Skeletal muscle tissue (tissue), 4 donors: ENCODE results near the gene IMMP2L. TPM values are rescaled to one million over a fixed set of nuclear protein-coding genes. Genes with fewer than 3 reads are reported as not detected.

Source experiments
- H3K27ac ChIP-seq: one replicate; pipeline ENCODE4 v1.7.0; 2013; ENCODE audit warnings: mild to moderate bottlenecking, low read depth, low read length, inconsistent platforms
- H3K27me3 ChIP-seq, 3 donors: one replicate each; pipeline ENCODE4 v1.7.0; 2013; ENCODE audit warnings: low read length in 3 of 3; ENCODE audit not compliant: control insufficient read depth in 3 of 3, insufficient read depth in 3 of 3
- H3K36me3 ChIP-seq, 3 donors: one replicate each; pipeline ENCODE4 v1.7.0; 2013; ENCODE audit warnings: low read length in 3 of 3; ENCODE audit not compliant: control insufficient read depth in 3 of 3, insufficient read depth in 3 of 3
- H3K4me1 ChIP-seq, 3 donors: one replicate each; pipeline ENCODE4 v1.7.0; 2013; ENCODE audit warnings: low read length in 3 of 3, mild to moderate bottlenecking in 3 of 3; ENCODE audit not compliant: control insufficient read depth in 3 of 3, insufficient read depth in 3 of 3
- H3K4me3 ChIP-seq, 3 donors: one replicate each; pipeline ENCODE4 v1.7.0; 2013; ENCODE audit warnings: low read length in 3 of 3
- H3K9ac ChIP-seq, 3 donors: one replicate each; pipeline ENCODE4 v1.7.0; 2013; ENCODE audit warnings: low read length in 3 of 3, mild to moderate bottlenecking in 3 of 3, moderate library complexity in 2 of 3, low read depth in 1 of 3
- H3K9me3 ChIP-seq, 3 donors: one replicate each; pipeline ENCODE4 v1.7.0; 2013; ENCODE audit warnings: low read length in 3 of 3; ENCODE audit not compliant: control insufficient read depth in 3 of 3
- total RNA-seq: library from RNA; depleted of rRNA; stranded (reverse); fragments of >200 nt; gene quantifications from one replicate; pipeline ENCODE4 v1.2.3, GENCODE V29; 2014
- donor health status: Osteomylitis.

IMMP2L gene
- total RNA-seq, 1 donor from 2014 or later = 15.7 TPM

DNA sequence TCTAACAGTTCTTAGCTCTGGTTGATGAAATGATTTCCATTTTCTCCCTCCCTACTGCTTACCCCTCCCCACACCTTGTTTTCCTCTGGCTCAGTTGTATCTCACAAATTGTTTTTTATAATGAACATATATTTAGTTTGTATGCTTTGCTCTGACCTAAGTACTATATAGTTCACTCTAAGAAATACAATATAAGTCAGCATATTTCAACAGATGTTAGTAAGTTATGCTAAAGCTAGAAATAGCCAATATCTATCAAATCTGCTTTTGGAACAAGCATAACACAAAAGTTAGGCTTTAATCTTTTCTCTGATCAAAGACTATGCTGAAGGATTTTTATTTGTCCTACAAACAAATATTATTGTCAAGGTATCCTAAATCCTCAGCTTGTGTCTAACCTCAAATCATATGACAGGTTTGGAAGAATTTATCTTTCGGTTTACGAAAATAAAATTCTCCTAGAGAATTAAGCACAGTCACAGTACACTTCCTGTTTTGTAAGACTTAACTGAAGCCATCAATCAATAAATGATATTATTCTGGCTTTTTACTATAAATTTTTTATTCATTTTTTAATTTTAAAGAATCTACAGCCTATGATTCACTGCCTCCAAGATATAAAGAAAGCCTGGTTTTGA lies 67.0 kb downstream of the IMMP2L start:
- Histone ChIP-seq H3K27me3 (no peaks in the 10 kb centered on the region), H3K9me3 (no peaks in the 10 kb centered on the region), H3K9ac (no peak overlapping the region), H3K4me1 (no peaks in the 10 kb centered on the region), H3K36me3 (no peaks in the 10 kb centered on the region), H3K4me3 (no peak overlapping the region), H3K27ac (no peak overlapping the region)

DNA sequence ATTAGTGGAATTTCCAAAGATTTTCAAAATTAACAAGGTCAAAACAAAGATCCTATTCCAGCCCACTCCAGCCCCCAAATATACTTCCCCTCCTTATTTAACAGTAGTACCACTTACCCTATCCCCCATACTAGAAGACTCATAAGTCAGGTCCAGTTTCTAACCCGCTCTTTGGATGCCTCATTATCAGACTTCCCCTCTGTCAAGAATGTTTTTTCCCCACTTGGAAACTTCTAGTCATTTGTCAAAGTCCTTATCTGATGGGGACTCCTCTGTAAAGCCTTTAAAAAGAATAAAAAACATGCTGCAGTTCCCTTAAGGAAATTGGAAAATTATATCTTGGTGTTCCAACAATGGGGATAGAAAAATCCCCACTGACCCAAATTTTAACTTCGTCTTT lies 70.1 kb downstream of the IMMP2L start:
- no peaks in the 10 kb centered on the region for H3K9me3 ChIP-seq
- H3K27me3 ChIP-seq = no peaks in the 10 kb centered on the region
- no peak overlapping the region for H3K27ac ChIP-seq
- H3K9ac ChIP-seq = no peak overlapping the region
- no peaks in the 10 kb centered on the region for H3K4me1 ChIP-seq
- no peaks in the 10 kb centered on the region for H3K36me3 ChIP-seq
- no peak overlapping the region for H3K4me3 ChIP-seq

DNA sequence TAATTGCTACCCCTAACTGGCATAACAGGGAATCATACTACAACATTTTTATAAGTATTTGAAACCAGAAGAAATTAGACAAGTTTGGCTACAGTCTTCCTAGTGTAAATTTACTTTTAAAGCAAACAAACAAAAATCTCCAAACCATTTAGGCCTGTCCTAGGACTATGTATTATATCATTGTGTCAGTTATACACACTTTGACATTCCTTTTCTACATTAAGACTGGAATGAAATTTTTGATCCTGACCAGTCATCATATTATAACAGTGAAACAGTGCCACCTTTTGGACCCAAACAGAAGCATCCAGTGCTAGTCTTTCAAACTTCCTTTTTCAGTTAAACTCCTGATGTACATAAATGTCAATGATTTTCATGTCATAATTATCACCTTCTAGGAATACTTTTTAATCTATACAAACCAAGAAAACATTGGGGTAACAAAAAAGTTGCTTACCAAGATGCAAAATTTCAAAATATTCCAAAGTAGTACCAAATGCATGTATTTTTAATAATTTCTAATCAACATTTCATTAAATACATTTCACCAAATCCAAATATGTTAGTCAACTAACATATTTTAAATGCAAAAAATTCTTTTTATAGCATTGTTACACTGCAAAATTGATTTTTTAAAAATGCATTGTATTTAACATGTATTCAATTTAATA lies 75.7 kb downstream of the IMMP2L start:
- Histone ChIP-seq H3K36me3 (no peaks in the 10 kb centered on the region), H3K4me1 (no peaks in the 10 kb centered on the region), H3K4me3 (no peak overlapping the region), H3K9me3 (no peaks in the 10 kb centered on the region), H3K27ac (no peak overlapping the region), H3K9ac (no peak overlapping the region), H3K27me3 (no peaks in the 10 kb centered on the region)

DNA sequence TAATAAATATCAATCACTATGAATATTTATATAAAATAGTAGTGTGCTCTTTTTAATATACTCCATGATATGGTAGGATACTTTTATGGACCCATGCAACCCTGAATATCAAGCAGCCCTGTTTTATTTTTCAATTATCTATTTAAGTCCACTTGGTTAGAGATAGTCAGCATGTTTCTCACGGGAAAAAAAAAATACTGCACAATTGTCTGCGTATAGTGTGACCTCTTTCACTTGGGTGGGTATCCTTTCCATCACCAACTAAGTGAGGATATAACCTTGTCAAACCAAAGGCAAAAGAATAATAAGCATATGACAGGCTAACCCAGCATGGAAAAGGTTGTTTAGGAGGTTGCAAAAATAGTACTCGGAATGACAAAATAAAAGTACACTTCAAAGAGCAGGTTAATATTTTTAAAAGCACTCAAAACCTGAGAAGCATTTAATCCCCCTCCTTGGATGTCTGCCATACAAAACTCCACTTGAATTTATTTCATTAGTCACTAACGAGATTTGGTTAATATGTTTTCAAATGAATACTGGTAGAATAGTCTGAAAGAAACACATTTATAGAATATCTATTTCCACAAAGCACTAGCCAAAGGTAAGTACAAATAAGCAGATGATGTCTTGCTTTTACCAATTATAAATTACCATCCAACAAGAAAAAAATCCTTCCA lies 76.5 kb downstream of the IMMP2L start:
- no peaks in the 10 kb centered on the region for H3K36me3 ChIP-seq
- H3K4me1 ChIP-seq = no peaks in the 10 kb centered on the region
- no peak overlapping the region for H3K27ac ChIP-seq
- H3K27me3 ChIP-seq = no peaks in the 10 kb centered on the region
- H3K9me3 ChIP-seq = no peaks in the 10 kb centered on the region
- no peak overlapping the region for H3K9ac ChIP-seq
- no peak overlapping the region for H3K4me3 ChIP-seq

DNA sequence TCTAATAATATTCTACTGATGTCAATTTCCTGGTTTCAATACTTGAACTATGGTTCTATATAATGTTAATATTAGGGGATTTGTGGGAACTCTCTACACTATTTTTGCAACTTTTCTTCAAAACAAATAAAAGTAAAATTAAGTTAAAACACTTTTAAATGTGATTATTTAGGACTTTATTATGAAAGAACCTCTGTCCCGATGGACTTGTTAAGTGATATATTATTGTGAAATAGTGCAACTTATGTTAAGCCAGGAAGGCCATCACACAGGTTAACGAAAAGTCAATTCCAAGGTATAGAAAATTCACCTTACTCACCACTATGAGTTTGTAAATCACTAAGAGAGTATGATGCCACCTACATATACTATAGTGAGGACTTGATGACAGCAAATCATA lies 79.2 kb downstream of the IMMP2L start:
- Histone ChIP-seq H3K27ac (no peak overlapping the region), H3K4me3 (no peak overlapping the region), H3K9ac (no peak overlapping the region), H3K36me3 (no peaks in the 10 kb centered on the region), H3K9me3 (no peaks in the 10 kb centered on the region), H3K27me3 (no peaks in the 10 kb centered on the region), H3K4me1 (no peaks in the 10 kb centered on the region)

DNA sequence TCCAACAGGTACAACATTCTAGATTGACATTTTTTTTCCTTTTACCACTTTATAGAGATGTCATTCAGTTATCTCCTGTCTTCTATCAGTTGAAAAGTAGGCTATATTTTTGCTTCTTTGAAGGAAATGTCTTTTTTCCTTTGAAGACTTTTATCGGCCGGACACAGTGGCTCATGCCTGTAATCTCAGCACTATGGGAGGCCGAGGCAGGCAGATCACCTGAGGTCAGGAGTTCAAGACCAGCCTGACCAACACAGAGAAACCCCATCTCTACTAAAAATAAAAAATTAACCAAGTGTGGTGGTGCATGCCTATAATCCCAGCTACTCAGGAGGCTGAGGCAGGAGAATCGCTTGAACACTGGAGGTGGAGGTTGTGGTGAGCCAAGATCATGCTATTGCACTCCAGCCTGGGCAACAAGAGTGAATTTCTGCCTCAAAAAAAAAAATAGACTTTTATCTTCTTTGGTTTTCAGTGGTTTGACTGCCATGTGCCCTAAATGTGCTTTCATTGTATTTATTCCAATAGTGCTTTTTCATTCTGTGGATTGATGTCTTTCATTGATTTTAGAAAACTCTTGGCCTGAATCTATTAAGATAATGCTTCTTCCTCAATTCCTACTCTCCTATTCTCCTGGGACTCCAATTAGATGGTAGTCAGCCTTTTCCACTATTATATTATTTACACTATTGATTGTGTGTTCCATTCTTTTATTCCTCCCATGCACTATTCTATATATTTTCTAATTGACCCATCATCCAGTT lies 84.6 kb downstream of the IMMP2L start:
- no peaks in the 10 kb centered on the region for H3K9me3 ChIP-seq
- no peak overlapping the region for H3K4me3 ChIP-seq
- H3K27me3 ChIP-seq = no peaks in the 10 kb centered on the region
- no peak overlapping the region for H3K27ac ChIP-seq
- H3K36me3 ChIP-seq = no peaks in the 10 kb centered on the region
- no peaks in the 10 kb centered on the region for H3K4me1 ChIP-seq
- H3K9ac ChIP-seq = no peak overlapping the region

DNA sequence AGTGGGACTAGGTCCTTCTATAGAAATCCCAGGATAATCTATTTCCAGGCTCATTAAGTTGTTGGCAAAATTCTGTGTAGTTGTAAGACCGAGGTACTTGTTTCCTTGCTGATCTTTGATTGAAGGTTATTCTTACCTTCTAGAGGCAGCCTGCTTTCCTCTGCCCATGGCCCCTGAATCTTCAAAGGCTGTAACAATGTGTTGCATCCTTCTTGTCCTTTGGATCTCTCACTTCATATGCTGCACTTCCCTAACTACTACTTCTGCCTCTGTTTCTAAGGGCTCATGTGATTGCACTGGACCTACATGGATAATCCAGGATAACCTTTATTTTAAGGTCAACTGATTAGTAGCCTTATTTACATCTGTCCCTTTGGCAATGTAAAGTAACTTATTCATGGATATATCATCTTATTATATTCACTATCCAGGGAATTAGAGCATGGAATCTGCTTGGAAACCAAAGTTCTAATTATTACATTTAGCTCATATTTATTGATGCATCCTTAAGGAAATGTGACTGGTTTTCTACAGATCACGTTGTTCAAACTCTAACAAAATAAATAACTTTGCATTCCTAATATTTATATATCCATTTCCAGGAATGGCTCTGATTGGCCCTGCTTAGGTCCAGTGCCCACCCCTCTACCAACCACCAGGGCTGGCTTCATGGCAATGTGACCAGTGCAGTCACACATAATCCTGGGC lies 85.6 kb downstream of the IMMP2L start:
- H3K27me3 ChIP-seq = no peaks in the 10 kb centered on the region
- no peak overlapping the region for H3K9ac ChIP-seq
- H3K4me1 ChIP-seq = no peaks in the 10 kb centered on the region
- no peaks in the 10 kb centered on the region for H3K9me3 ChIP-seq
- no peak overlapping the region for H3K27ac ChIP-seq
- no peak overlapping the region for H3K4me3 ChIP-seq
- no peaks in the 10 kb centered on the region for H3K36me3 ChIP-seq

DNA sequence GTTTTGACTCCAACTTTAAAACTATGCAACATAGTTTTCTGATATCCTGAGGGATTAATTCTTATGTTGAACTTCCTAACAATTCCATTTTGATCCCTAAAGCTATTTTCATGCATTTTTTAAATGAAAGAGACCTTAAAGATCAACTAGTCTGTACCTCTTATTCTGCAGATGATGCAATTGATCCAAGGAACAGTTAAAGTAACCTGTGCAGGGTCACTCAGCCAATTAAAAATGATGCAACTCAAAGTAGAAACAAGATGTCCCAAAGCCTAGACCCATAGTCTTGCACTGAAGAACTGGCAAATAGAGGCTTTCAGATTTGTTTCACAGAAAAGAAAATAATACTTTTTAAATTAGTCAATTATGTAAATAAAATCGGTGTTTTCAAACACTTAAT lies 86.3 kb downstream of the IMMP2L start:
- Histone ChIP-seq H3K4me3 (no peak overlapping the region), H3K9ac (no peak overlapping the region), H3K27ac (no peak overlapping the region), H3K27me3 (no peaks in the 10 kb centered on the region), H3K36me3 (no peaks in the 10 kb centered on the region), H3K4me1 (no peaks in the 10 kb centered on the region), H3K9me3 (no peaks in the 10 kb centered on the region)

DNA sequence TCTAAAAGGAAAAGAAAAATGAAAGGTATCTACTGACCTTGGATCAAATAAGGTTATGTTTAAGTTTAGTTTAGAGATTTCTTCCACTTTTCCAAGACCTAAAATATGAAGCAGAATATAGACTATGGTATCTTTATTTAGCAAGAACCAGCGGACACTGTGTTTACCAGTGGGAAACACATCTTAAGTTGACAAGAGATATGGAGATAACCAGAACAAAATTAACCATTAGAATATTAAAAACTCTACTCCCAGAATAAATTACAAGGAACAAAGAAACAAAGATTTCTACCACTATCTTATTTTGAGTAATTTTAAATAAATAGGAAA lies 86.9 kb downstream of the IMMP2L start:
- no peaks in the 10 kb centered on the region for H3K9me3 ChIP-seq
- no peak overlapping the region for H3K27ac ChIP-seq
- H3K9ac ChIP-seq = no peak overlapping the region
- H3K4me3 ChIP-seq = no peak overlapping the region
- no peaks in the 10 kb centered on the region for H3K27me3 ChIP-seq
- no peaks in the 10 kb centered on the region for H3K36me3 ChIP-seq
- no peaks in the 10 kb centered on the region for H3K4me1 ChIP-seq
